ENCODE results near the gene PLCG1. TPM values are rescaled to one million over a fixed set of nuclear protein-coding genes. Genes with fewer than 3 reads are reported as not detected.
A peak's percentile ranks its signal among the peaks of the same experiment; 100 is the strongest.

The PLCG1 gene
- total RNA-seq, 2 donors from 2014 or later = 40.0 to 87.7 TPM

DNA sequence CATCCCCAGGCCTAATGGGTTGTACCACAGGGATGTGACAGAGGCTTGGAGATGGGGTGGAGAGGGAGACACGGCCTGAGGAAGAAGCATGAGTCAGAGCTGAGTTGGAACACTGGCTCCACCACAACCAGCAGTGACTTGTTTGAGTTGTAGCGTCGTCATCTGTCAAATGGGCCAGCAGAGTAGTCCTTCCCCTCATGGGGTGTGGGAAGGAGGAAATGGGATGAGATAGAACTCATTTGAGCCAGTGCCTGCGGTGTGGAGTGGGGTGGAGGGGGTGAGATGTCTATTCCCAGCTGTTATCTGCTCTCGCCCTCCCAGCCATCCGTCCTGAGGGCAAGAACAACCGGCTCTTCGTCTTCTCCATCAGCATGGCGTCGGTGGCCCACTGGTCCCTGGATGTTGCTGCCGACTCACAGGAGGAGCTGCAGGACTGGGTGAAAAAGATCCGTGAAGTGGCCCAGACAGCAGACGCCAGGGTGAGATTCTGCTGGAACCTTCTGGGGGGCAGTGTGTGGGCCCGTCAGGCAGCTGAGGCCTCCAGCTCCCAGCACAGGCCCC is 32.5 kb downstream of the PLCG1 start:
- H3K4me3 ChIP-seq = no peak overlapping the region
- H3K4me1 ChIP-seq = peaks cover 7% of the 10 kb centered on the region
- WGBS, 2 donors = 85 to 90% methylated on average over 9 to 14 of the region's 14 CpGs
- peaks cover under 1 to 13% of the 10 kb centered on the region in 2 donors for H3K36me3 ChIP-seq (replicated peaks in 1 of 2; ENCODE audit: insufficient read depth in 1 of 2, low read depth in 2 of 2)
- no peaks in the 10 kb centered on the region for H3K27me3 ChIP-seq
- DNase-seq = peak in 2 of 4 donors; percentile 6
- ATAC-seq = no peak
- no peak for TF ChIP-seq POLR2A (IDR thresholded peaks at IDR 0.05)
- TF ChIP-seq, protein P1, sequence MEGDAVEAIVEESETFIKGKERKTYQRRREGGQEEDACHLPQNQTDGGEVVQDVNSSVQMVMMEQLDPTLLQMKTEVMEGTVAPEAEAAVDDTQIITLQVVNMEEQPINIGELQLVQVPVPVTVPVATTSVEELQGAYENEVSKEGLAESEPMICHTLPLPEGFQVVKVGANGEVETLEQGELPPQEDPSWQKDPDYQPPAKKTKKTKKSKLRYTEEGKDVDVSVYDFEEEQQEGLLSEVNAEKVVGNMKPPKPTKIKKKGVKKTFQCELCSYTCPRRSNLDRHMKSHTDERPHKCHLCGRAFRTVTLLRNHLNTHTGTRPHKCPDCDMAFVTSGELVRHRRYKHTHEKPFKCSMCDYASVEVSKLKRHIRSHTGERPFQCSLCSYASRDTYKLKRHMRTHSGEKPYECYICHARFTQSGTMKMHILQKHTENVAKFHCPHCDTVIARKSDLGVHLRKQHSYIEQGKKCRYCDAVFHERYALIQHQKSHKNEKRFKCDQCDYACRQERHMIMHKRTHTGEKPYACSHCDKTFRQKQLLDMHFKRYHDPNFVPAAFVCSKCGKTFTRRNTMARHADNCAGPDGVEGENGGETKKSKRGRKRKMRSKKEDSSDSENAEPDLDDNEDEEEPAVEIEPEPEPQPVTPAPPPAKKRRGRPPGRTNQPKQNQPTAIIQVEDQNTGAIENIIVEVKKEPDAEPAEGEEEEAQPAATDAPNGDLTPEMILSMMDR (IDR thresholded peaks at IDR 0.05) = no peak
- no peaks in the 10 kb centered on the region for H3K9me3 ChIP-seq
- intact Hi-C loops (cut with DNase I) = no loop called here
- H3K27ac ChIP-seq = no peak overlapping the region

DNA sequence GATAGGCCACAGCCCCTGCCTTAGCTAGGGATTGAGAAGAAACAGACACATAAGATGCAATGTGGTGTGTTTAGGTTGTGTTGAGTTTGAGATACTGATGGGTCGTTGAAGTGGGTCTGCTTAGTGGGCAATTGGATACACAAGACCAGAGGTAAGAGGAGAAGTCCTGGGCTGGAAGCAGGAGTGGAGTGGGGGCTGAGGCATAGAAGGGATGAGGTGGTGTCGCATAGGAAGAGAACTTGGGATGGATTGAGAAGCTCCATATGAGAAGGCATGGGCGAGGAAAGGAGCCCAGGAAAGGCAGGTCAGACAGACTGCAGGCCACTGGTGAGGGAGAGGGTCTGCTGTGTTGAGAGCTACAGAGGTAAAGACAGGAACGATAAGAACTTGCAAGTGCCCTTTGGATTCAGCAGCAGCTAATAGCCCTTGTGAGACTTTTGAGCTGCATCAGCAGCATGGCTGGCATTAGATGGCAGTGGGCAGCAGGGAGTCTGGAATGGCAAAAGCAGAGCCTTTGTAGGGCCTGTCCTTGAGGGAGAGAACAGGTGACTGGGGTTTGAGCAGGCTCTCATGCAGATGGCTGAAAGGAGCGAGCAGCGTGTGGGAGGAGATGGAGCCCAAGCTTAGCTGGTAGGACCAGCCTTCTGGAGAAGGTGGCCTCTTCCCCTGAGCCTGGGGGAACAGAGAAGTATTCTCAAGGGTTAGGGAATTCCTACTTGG is 33.2 kb downstream of the PLCG1 start:
- peak in 2 of 4 donors; percentile 2 to 7 for DNase-seq
- 87 to 95% methylated on average over 6 of the region's 6 CpGs for WGBS, 2 donors
- H3K4me3 ChIP-seq = no peak overlapping the region
- TF ChIP-seq, protein P1 (IDR thresholded peaks at IDR 0.05) = no peak
- TF ChIP-seq POLR2A (IDR thresholded peaks at IDR 0.05) = no peak
- H3K9me3 ChIP-seq = no peaks in the 10 kb centered on the region
- ATAC-seq = no peak
- no peaks in the 10 kb centered on the region for H3K27me3 ChIP-seq
- peaks cover 7% of the 10 kb centered on the region for H3K4me1 ChIP-seq
- intact Hi-C loops (cut with DNase I) = no loop called here
- peaks cover 0 to 8% of the 10 kb centered on the region in 2 donors for H3K36me3 ChIP-seq (replicated peaks in 1 of 2; ENCODE audit: insufficient read depth in 1 of 2, low read depth in 2 of 2)
- H3K27ac ChIP-seq = no peak overlapping the region

DNA sequence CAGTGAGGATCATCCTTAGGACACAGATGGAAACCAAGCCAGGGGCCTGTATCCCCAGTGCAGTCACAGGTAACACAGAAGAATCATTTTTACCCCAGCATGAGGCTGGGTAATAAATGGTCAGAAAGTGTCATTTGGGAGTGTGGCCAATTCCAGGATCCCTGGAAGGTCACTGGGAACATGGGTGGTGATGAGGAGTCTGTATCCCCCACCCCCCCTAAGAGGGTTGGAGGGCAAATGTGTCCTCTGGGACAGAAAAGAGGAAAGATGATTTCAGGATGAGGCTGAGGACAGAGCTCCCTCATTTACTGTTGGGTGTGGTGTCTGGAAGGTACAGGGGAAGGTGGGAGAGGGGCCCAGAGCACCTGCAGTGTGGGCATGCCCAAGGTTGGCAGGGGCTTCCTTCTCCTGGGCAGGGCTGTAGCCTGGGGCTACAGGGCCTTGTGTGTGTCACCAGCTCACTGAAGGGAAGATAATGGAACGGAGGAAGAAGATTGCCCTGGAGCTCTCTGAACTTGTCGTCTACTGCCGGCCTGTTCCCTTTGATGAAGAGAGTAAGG is 34.5 kb downstream of the PLCG1 start:
- TF ChIP-seq, protein P1 (IDR thresholded peaks at IDR 0.05) = no peak
- TF ChIP-seq POLR2A (IDR thresholded peaks at IDR 0.05) = no peak
- Histone ChIP-seq H3K27ac (peak overlapping the region in 3 of 4 donors; percentile 2 to 34 (median 26)), H3K36me3 (replicated peaks in 1 of 2; ENCODE audit: insufficient read depth in 1 of 2, low read depth in 2 of 2) (peaks cover 0 to 2% of the 10 kb centered on the region in 2 donors), H3K27me3 (no peaks in the 10 kb centered on the region), H3K4me3 (no peak overlapping the region), H3K4me1 (peaks cover 7% of the 10 kb centered on the region), H3K9me3 (no peaks in the 10 kb centered on the region)
- intact Hi-C loops (cut with DNase I) = no loop called here
- ATAC-seq (no peak), DNase-seq (peak in 2 of 4 donors; percentile 2 to 9)
- 83 to 86% methylated on average over 3 of the region's 3 CpGs for WGBS, 2 donors

GRCh38 chr20:41172296-41173140 is 35.2 kb downstream of the PLCG1 start:
- H3K9me3 ChIP-seq = no peaks in the 10 kb centered on the region
- intact Hi-C loops (cut with DNase I) = no loop called here
- H3K4me1 ChIP-seq = peaks cover 7% of the 10 kb centered on the region
- WGBS, 2 donors = 73% methylated on average over 13 to 18 of the region's 18 CpGs
- H3K27me3 ChIP-seq = no peaks in the 10 kb centered on the region
- TF ChIP-seq, protein P1 (IDR thresholded peaks at IDR 0.05) = no peak
- TF ChIP-seq POLR2A (IDR thresholded peaks at IDR 0.05) = no peak
- H3K27ac ChIP-seq = peak overlapping the region in 3 of 4 donors; percentile 2 to 34 (median 26)
- no peak overlapping the region for H3K4me3 ChIP-seq
- DNase-seq (peak in 1 of 4 donors; percentile 21), ATAC-seq (no peak)
- H3K36me3 ChIP-seq (replicated peaks in 1 of 2; ENCODE audit: insufficient read depth in 1 of 2, low read depth in 2 of 2) = peaks cover 0 to 2% of the 10 kb centered on the region in 2 donors

All from body of pancreas (tissue), 4 donors.